ENCODE data around the gene ABCC3.
A peak's percentile ranks its signal among the peaks of the same experiment; 100 is the strongest.

ABCC3 gene

GRCh38 chr17:50687200-50688066 lies 52.8 kb downstream of the ABCC3 start:
- Histone ChIP-seq H3K36me3 (ENCODE audit: control insufficient read depth, insufficient read depth, low read length) (no peaks in the 10 kb centered on the region), H3K4me3 (ENCODE audit: low read depth, low read length) (no peak overlapping the region), H3K4me1 (ENCODE audit: control insufficient read depth, insufficient read depth, low read length) (peaks cover 14% of the 10 kb centered on the region), H3K27me3 (ENCODE audit: control insufficient read depth, insufficient read depth, low read length) (no peaks in the 10 kb centered on the region), H3K9me3 (ENCODE audit: control insufficient read depth, insufficient read depth, low read length) (no peaks in the 10 kb centered on the region), H3K9ac (ENCODE audit: low read depth, low read length) (no peak overlapping the region)

GRCh38 chr17:50688245-50688644 lies 53.6 kb downstream of the ABCC3 start:
- Histone ChIP-seq H3K4me1 (ENCODE audit: control insufficient read depth, insufficient read depth, low read length) (peaks cover 14% of the 10 kb centered on the region), H3K9ac (ENCODE audit: low read depth, low read length) (no peak overlapping the region), H3K4me3 (ENCODE audit: low read depth, low read length) (no peak overlapping the region), H3K9me3 (ENCODE audit: control insufficient read depth, insufficient read depth, low read length) (no peaks in the 10 kb centered on the region), H3K36me3 (ENCODE audit: control insufficient read depth, insufficient read depth, low read length) (no peaks in the 10 kb centered on the region), H3K27me3 (ENCODE audit: control insufficient read depth, insufficient read depth, low read length) (no peaks in the 10 kb centered on the region)

GRCh38 chr17:50689251-50689650 lies 54.6 kb downstream of the ABCC3 start:
- peaks cover 14% of the 10 kb centered on the region for H3K4me1 ChIP-seq (ENCODE audit: control insufficient read depth, insufficient read depth, low read length)
- no peaks in the 10 kb centered on the region for H3K27me3 ChIP-seq (ENCODE audit: control insufficient read depth, insufficient read depth, low read length)
- H3K36me3 ChIP-seq (ENCODE audit: control insufficient read depth, insufficient read depth, low read length) = no peaks in the 10 kb centered on the region
- no peak overlapping the region for H3K9ac ChIP-seq (ENCODE audit: low read depth, low read length)
- no peak overlapping the region for H3K4me3 ChIP-seq (ENCODE audit: low read depth, low read length)
- no peaks in the 10 kb centered on the region for H3K9me3 ChIP-seq (ENCODE audit: control insufficient read depth, insufficient read depth, low read length)

GRCh38 chr17:50689956-50690886 lies 55.5 kb downstream of the ABCC3 start:
- Histone ChIP-seq H3K36me3 (ENCODE audit: control insufficient read depth, insufficient read depth, low read length) (peaks cover under 1% of the 10 kb centered on the region), H3K4me1 (ENCODE audit: control insufficient read depth, insufficient read depth, low read length) (peaks cover 14% of the 10 kb centered on the region), H3K9ac (ENCODE audit: low read depth, low read length) (peak overlapping the region; percentile 29)

GRCh38 chr17:50690887-50691549 lies 56.3 kb downstream of the ABCC3 start:
- Histone ChIP-seq H3K9me3 (ENCODE audit: control insufficient read depth, insufficient read depth, low read length) (no peaks in the 10 kb centered on the region), H3K4me1 (ENCODE audit: control insufficient read depth, insufficient read depth, low read length) (peaks cover 14% of the 10 kb centered on the region), H3K27me3 (ENCODE audit: control insufficient read depth, insufficient read depth, low read length) (no peaks in the 10 kb centered on the region), H3K36me3 (ENCODE audit: control insufficient read depth, insufficient read depth, low read length) (peaks cover 8% of the 10 kb centered on the region), H3K9ac (ENCODE audit: low read depth, low read length) (peak overlapping the region; percentile 29), H3K4me3 (ENCODE audit: low read depth, low read length) (no peak overlapping the region)

More at GRCh38 chr17:50689956-50690886, 55.5 kb downstream of the ABCC3 start:
- no peak overlapping the region for H3K4me3 ChIP-seq (ENCODE audit: low read depth, low read length)
- no peaks in the 10 kb centered on the region for H3K27me3 ChIP-seq (ENCODE audit: control insufficient read depth, insufficient read depth, low read length)
- H3K9me3 ChIP-seq (ENCODE audit: control insufficient read depth, insufficient read depth, low read length) = no peaks in the 10 kb centered on the region

GRCh38 chr17:50691550-50692447 lies 57.1 kb downstream of the ABCC3 start:
- H3K9me3 ChIP-seq (ENCODE audit: control insufficient read depth, insufficient read depth, low read length) = no peaks in the 10 kb centered on the region
- H3K4me3 ChIP-seq (ENCODE audit: low read depth, low read length) = no peak overlapping the region
- peaks cover 10% of the 10 kb centered on the region for H3K4me1 ChIP-seq (ENCODE audit: control insufficient read depth, insufficient read depth, low read length)
- H3K27me3 ChIP-seq (ENCODE audit: control insufficient read depth, insufficient read depth, low read length) = no peaks in the 10 kb centered on the region
- H3K9ac ChIP-seq (ENCODE audit: low read depth, low read length) = no peak overlapping the region
- H3K36me3 ChIP-seq (ENCODE audit: control insufficient read depth, insufficient read depth, low read length) = peaks cover 15% of the 10 kb centered on the region

- Histone ChIP-seq H3K9ac (ENCODE audit: low read depth, low read length) (no peak overlapping the region), H3K4me1 (ENCODE audit: control insufficient read depth, insufficient read depth, low read length) (peaks cover 10% of the 10 kb centered on the region), H3K4me3 (ENCODE audit: low read depth, low read length) (no peak overlapping the region), H3K27me3 (ENCODE audit: control insufficient read depth, insufficient read depth, low read length) (no peaks in the 10 kb centered on the region), H3K9me3 (ENCODE audit: control insufficient read depth, insufficient read depth, low read length) (no peaks in the 10 kb centered on the region), H3K36me3 (ENCODE audit: control insufficient read depth, insufficient read depth, low read length) (peaks cover 18% of the 10 kb centered on the region)
Measured at GRCh38 chr17:50692448-50693035, 57.9 kb downstream of the ABCC3 start.

GRCh38 chr17:50693036-50693682 lies 58.5 kb downstream of the ABCC3 start:
- no peak overlapping the region for H3K4me3 ChIP-seq (ENCODE audit: low read depth, low read length)
- H3K36me3 ChIP-seq (ENCODE audit: control insufficient read depth, insufficient read depth, low read length) = peaks cover 20% of the 10 kb centered on the region
- no peaks in the 10 kb centered on the region for H3K27me3 ChIP-seq (ENCODE audit: control insufficient read depth, insufficient read depth, low read length)
- no peak overlapping the region for H3K9ac ChIP-seq (ENCODE audit: low read depth, low read length)
- H3K9me3 ChIP-seq (ENCODE audit: control insufficient read depth, insufficient read depth, low read length) = no peaks in the 10 kb centered on the region
- peaks cover 10% of the 10 kb centered on the region for H3K4me1 ChIP-seq (ENCODE audit: control insufficient read depth, insufficient read depth, low read length)

GRCh38 chr17:50696365-50696879 lies 61.7 kb downstream of the ABCC3 start:
- no peaks in the 10 kb centered on the region for H3K9me3 ChIP-seq (ENCODE audit: control insufficient read depth, insufficient read depth, low read length)
- no peak overlapping the region for H3K4me3 ChIP-seq (ENCODE audit: low read depth, low read length)
- H3K27me3 ChIP-seq (ENCODE audit: control insufficient read depth, insufficient read depth, low read length) = no peaks in the 10 kb centered on the region
- H3K36me3 ChIP-seq (ENCODE audit: control insufficient read depth, insufficient read depth, low read length) = peaks cover 29% of the 10 kb centered on the region
- H3K4me1 ChIP-seq (ENCODE audit: control insufficient read depth, insufficient read depth, low read length) = no peaks in the 10 kb centered on the region
- H3K9ac ChIP-seq (ENCODE audit: low read depth, low read length) = no peak overlapping the region

GRCh38 chr17:50697062-50697461 lies 62.4 kb downstream of the ABCC3 start:
- Histone ChIP-seq H3K36me3 (ENCODE audit: control insufficient read depth, insufficient read depth, low read length) (peaks cover 29% of the 10 kb centered on the region), H3K4me1 (ENCODE audit: control insufficient read depth, insufficient read depth, low read length) (no peaks in the 10 kb centered on the region), H3K9ac (ENCODE audit: low read depth, low read length) (no peak overlapping the region), H3K9me3 (ENCODE audit: control insufficient read depth, insufficient read depth, low read length) (no peaks in the 10 kb centered on the region), H3K27me3 (ENCODE audit: control insufficient read depth, insufficient read depth, low read length) (no peaks in the 10 kb centered on the region), H3K4me3 (ENCODE audit: low read depth, low read length) (no peak overlapping the region)
